GM23338 (cell line): Measurements from ENCODE around the gene MELTF.

Experiments
- CREB1 ChIP-seq: fragments of 250-450 bp; sonication (Bioruptor Pico); IDR thresholded peaks from 2 replicates; pipeline ENCODE4 v1.5.0; 2020; ENCODE audit warnings: low read depth, mild to moderate bottlenecking, moderate library complexity
- EZH2 ChIP-seq: fragments of 200-600 bp; sonication (generic); IDR thresholded peaks from one replicate; pipeline ENCODE4 v1.8.0; 2017; ENCODE audit warnings: antibody characterized with exemption, mild to moderate bottlenecking, low read depth; ENCODE audit not compliant: unreplicated experiment
- EZH2phosphoT487 ChIP-seq: fragments of 200-600 bp; sonication (generic); IDR thresholded peaks from one replicate; pipeline ENCODE4 v1.8.1; 2018; ENCODE audit warnings: antibody characterized with exemption; ENCODE audit not compliant: unreplicated experiment
- NANOG ChIP-seq: IDR thresholded peaks from 2 replicates; pipeline ENCODE4 v1.6.1; 2016; ENCODE audit warnings: antibody characterized with exemption, borderline replicate concordance
- POLR2AphosphoS5 ChIP-seq: IDR thresholded peaks from 2 replicates; pipeline ENCODE4 v1.6.1; 2016; ENCODE audit warnings: antibody characterized with exemption, low read depth
- STAT1 ChIP-seq: IDR thresholded peaks from one replicate; pipeline ENCODE4 v1.6.1; 2016; ENCODE audit warnings: antibody characterized with exemption; ENCODE audit not compliant: unreplicated experiment
- ZNF114 ChIP-seq: fragments of 250-450 bp; sonication (Bioruptor Pico); IDR thresholded peaks from 2 replicates; pipeline ENCODE4 v1.5.0; 2020; ENCODE audit warnings: mild to moderate bottlenecking, moderate library complexity
- ZNF331 ChIP-seq: fragments of 250-450 bp; sonication (Bioruptor Pico); IDR thresholded peaks from 2 replicates; pipeline ENCODE4 v1.5.0; 2020; ENCODE audit warnings: low read depth, mild to moderate bottlenecking, moderate library complexity
- TF ChIP-seq, protein P1 (sequence below), 2 experiments: fragments of 200-600 bp in 1 of 2; sonication (generic) in 1 of 2; conservative IDR thresholded peaks; 2 replicates each; pipeline versions ENCODE4 v1.5.1 to v1.6.1; 2016 to 2017; ENCODE audit warnings: antibody characterized with exemption in 2 of 2, low read depth in 2 of 2, mild to moderate bottlenecking in 2 of 2, moderate library complexity in 1 of 2
- TF ChIP-seq, protein P2 (sequence below): IDR thresholded peaks from one replicate; pipeline ENCODE4 v1.6.1; 2018; ENCODE audit warnings: antibody characterized with exemption; ENCODE audit not compliant: unreplicated experiment
- TF ChIP-seq, protein P3 (sequence below): IDR thresholded peaks from 2 replicates; pipeline ENCODE4 v1.6.1; 2016; ENCODE audit warnings: antibody characterized with exemption

DNA sequence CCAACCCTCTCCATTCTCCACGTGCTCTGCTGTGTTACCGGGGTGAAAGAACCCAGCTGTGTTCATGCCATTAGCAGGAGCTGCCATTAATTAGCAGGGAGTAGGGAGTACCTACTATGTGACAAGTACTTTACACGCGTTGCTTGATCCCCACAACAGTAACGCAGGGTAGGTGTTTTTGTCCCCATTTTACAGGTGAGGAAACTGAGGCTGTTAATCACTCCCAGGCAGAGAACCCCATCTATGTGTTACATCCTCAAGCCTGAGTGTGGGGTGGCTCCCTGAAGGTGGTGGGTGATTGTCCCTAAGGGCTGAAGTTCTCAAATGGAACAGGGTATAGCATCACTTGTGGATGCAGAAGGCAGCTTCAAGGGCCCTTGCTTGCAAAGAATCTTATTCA lies 22.8 kb downstream of the MELTF start:
- TF ChIP-seq, protein P1, sequence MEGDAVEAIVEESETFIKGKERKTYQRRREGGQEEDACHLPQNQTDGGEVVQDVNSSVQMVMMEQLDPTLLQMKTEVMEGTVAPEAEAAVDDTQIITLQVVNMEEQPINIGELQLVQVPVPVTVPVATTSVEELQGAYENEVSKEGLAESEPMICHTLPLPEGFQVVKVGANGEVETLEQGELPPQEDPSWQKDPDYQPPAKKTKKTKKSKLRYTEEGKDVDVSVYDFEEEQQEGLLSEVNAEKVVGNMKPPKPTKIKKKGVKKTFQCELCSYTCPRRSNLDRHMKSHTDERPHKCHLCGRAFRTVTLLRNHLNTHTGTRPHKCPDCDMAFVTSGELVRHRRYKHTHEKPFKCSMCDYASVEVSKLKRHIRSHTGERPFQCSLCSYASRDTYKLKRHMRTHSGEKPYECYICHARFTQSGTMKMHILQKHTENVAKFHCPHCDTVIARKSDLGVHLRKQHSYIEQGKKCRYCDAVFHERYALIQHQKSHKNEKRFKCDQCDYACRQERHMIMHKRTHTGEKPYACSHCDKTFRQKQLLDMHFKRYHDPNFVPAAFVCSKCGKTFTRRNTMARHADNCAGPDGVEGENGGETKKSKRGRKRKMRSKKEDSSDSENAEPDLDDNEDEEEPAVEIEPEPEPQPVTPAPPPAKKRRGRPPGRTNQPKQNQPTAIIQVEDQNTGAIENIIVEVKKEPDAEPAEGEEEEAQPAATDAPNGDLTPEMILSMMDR (conservative IDR thresholded peaks at IDR 0.05; ENCODE audit: low read depth in 2 of 2) = no peak
- TF ChIP-seq ZNF331 (CRISPR knock-in tag) (no peak), POLR2AphosphoS5 (no peak), EZH2 (no peak), CREB1 (CRISPR knock-in tag) (no peak), ZNF114 (CRISPR knock-in tag) (no peak), NANOG (no peak), EZH2phosphoT487 (no peak), STAT1 (no peak)
- TF ChIP-seq, protein P2, sequence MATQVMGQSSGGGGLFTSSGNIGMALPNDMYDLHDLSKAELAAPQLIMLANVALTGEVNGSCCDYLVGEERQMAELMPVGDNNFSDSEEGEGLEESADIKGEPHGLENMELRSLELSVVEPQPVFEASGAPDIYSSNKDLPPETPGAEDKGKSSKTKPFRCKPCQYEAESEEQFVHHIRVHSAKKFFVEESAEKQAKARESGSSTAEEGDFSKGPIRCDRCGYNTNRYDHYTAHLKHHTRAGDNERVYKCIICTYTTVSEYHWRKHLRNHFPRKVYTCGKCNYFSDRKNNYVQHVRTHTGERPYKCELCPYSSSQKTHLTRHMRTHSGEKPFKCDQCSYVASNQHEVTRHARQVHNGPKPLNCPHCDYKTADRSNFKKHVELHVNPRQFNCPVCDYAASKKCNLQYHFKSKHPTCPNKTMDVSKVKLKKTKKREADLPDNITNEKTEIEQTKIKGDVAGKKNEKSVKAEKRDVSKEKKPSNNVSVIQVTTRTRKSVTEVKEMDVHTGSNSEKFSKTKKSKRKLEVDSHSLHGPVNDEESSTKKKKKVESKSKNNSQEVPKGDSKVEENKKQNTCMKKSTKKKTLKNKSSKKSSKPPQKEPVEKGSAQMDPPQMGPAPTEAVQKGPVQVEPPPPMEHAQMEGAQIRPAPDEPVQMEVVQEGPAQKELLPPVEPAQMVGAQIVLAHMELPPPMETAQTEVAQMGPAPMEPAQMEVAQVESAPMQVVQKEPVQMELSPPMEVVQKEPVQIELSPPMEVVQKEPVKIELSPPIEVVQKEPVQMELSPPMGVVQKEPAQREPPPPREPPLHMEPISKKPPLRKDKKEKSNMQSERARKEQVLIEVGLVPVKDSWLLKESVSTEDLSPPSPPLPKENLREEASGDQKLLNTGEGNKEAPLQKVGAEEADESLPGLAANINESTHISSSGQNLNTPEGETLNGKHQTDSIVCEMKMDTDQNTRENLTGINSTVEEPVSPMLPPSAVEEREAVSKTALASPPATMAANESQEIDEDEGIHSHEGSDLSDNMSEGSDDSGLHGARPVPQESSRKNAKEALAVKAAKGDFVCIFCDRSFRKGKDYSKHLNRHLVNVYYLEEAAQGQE = no peak
- TF ChIP-seq, protein P3, sequence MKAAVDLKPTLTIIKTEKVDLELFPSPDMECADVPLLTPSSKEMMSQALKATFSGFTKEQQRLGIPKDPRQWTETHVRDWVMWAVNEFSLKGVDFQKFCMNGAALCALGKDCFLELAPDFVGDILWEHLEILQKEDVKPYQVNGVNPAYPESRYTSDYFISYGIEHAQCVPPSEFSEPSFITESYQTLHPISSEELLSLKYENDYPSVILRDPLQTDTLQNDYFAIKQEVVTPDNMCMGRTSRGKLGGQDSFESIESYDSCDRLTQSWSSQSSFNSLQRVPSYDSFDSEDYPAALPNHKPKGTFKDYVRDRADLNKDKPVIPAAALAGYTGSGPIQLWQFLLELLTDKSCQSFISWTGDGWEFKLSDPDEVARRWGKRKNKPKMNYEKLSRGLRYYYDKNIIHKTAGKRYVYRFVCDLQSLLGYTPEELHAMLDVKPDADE = no peak
